H7 (cell line): Measurements from ENCODE around the gene PDE4B. TPM values are rescaled to one million over a fixed set of nuclear protein-coding genes. Genes with fewer than 3 reads are reported as not detected.
"Not testable (repeated sequence)": the region's sequence is repeated elsewhere in the genome, so short reads cannot be mapped to it uniquely, and the experiment has no call there.

ENCODE experiments used
- DNase-seq: peaks from one replicate; pipeline ENCODE4 v3.0.0; 2012
- H3K27me3 ChIP-seq: 2 replicates; pipeline ENCODE4 v1.6.0; 2011; ENCODE audit warnings: mild to moderate bottlenecking, low read length; ENCODE audit not compliant: control insufficient read depth, insufficient read depth
- H3K36me3 ChIP-seq: replicated peaks from 2 replicates; pipeline ENCODE4 v1.5.1; 2011; ENCODE audit warnings: low read length; ENCODE audit not compliant: control insufficient read depth, insufficient read depth
- H3K4me3 ChIP-seq: 2 replicates; pipeline ENCODE4 v1.5.1; 2011; ENCODE audit warnings: low read depth, mild to moderate bottlenecking, control low read depth, low read length, moderate library complexity; ENCODE audit not compliant: insufficient read depth
- total RNA-seq: library from RNA; depleted of rRNA; stranded (reverse); fragments of >200 nt; shearing (Covaris generic); gene quantifications from 2 replicates; pipeline ENCODE4 v1.2.3, GENCODE V29; 2014

Gene PDE4B
- total RNA-seq, 1 experiment from 2014 or later, result 4.1 TPM

- DNase-seq, result no peak
- Histone ChIP-seq H3K27me3 (no peaks in the 10 kb centered on the region), H3K36me3 (no peaks in the 10 kb centered on the region), H3K4me3 (no peak overlapping the region)
Measured at GRCh38 chr1:65992831-65993271, 200.2 kb downstream of the PDE4B start.

GRCh38 chr1:65994223-65994622 is 201.5 kb downstream of the PDE4B start:
- no peak overlapping the region for H3K4me3 ChIP-seq
- no peaks in the 10 kb centered on the region for H3K27me3 ChIP-seq
- DNase-seq, result no peak

GRCh38 chr1:65995336-65995735 is 202.6 kb downstream of the PDE4B start:
- no peak overlapping the region for H3K4me3 ChIP-seq
- no peak for DNase-seq
- no peaks in the 10 kb centered on the region for H3K36me3 ChIP-seq
- no peaks in the 10 kb centered on the region for H3K27me3 ChIP-seq

More at GRCh38 chr1:65994223-65994622, 201.5 kb downstream of the PDE4B start:
- H3K36me3 ChIP-seq, result no peaks in the 10 kb centered on the region

- Histone ChIP-seq H3K4me3 (no peak overlapping the region), H3K27me3 (no peaks in the 10 kb centered on the region), H3K36me3 (no peaks in the 10 kb centered on the region)
- no peak for DNase-seq
Measured at GRCh38 chr1:65995928-65996327, 203.2 kb downstream of the PDE4B start.

GRCh38 chr1:65997693-65998092 is 205.0 kb downstream of the PDE4B start:
- H3K36me3 ChIP-seq, result no peaks in the 10 kb centered on the region
- DNase-seq, result no peak

GRCh38 chr1:65998763-65999583 is 206.3 kb downstream of the PDE4B start:
- Histone ChIP-seq H3K36me3 (no peaks in the 10 kb centered on the region), H3K27me3 (no peaks in the 10 kb centered on the region; the same call in 1 of the 2 replicates), H3K4me3 (no peak overlapping the region)
- DNase-seq, result no peak

More at GRCh38 chr1:65997693-65998092, 205.0 kb downstream of the PDE4B start:
- no peaks in the 10 kb centered on the region for H3K27me3 ChIP-seq
- H3K4me3 ChIP-seq, result no peak overlapping the region

GRCh38 chr1:66000033-66000637 is 207.4 kb downstream of the PDE4B start:
- Histone ChIP-seq H3K4me3 (no peak overlapping the region), H3K36me3 (no peaks in the 10 kb centered on the region), H3K27me3 (no peaks in the 10 kb centered on the region; the same call in 1 of the 2 replicates)
- no peak for DNase-seq

GRCh38 chr1:66003690-66004089 is 211.0 kb downstream of the PDE4B start:
- H3K27me3 ChIP-seq, result peaks cover 2% of the 10 kb centered on the region; the same call in 1 of the 2 replicates
- H3K4me3 ChIP-seq, result no peak overlapping the region
- H3K36me3 ChIP-seq, result no peaks in the 10 kb centered on the region
- DNase-seq, result peak; percentile 21

GRCh38 chr1:66006534-66006933 is 213.8 kb downstream of the PDE4B start:
- H3K36me3 ChIP-seq, DNase-seq, H3K4me3 ChIP-seq, H3K27me3 ChIP-seq: not testable (repeated sequence)

GRCh38 chr1:66012106-66012784 is 219.6 kb downstream of the PDE4B start:
- no peaks in the 10 kb centered on the region; the same call in 1 of the 2 replicates for H3K27me3 ChIP-seq
- no peak for DNase-seq
- no peak overlapping the region for H3K4me3 ChIP-seq
- H3K36me3 ChIP-seq, result no peaks in the 10 kb centered on the region

GRCh38 chr1:66013371-66013770 is 220.7 kb downstream of the PDE4B start:
- H3K36me3 ChIP-seq, result no peaks in the 10 kb centered on the region
- H3K4me3 ChIP-seq, result no peak overlapping the region
- H3K27me3 ChIP-seq, result no peaks in the 10 kb centered on the region; the same call in 1 of the 2 replicates
- no peak for DNase-seq

GRCh38 chr1:66022904-66023620 is 230.4 kb downstream of the PDE4B start:
- Histone ChIP-seq H3K27me3 (no peaks in the 10 kb centered on the region), H3K4me3 (no peak overlapping the region), H3K36me3 (no peaks in the 10 kb centered on the region)
- DNase-seq, result peak; percentile 11

GRCh38 chr1:66025188-66025587 is 232.5 kb downstream of the PDE4B start:
- Histone ChIP-seq H3K36me3 (no peaks in the 10 kb centered on the region), H3K27me3 (no peaks in the 10 kb centered on the region), H3K4me3 (no peak overlapping the region)
- DNase-seq, result no peak

- Histone ChIP-seq H3K27me3 (no peaks in the 10 kb centered on the region), H3K36me3 (no peaks in the 10 kb centered on the region), H3K4me3 (no peak overlapping the region)
- no peak for DNase-seq
Measured at GRCh38 chr1:66028035-66028434, 235.3 kb downstream of the PDE4B start.
